CD4-positive, alpha-beta T cell treated with Interleukin-6 for 4 hours (primary cell): ENCODE data around the gene E2F7.
A peak's percentile ranks its signal among the peaks of the same experiment; 100 is the strongest.

ENCODE experiments used
- DNase-seq: peaks from one replicate; pipeline ENCODE4 v3.0.0-alpha.2; 2020; ENCODE audit warnings: mixed read lengths

E2F7 gene

DNA sequence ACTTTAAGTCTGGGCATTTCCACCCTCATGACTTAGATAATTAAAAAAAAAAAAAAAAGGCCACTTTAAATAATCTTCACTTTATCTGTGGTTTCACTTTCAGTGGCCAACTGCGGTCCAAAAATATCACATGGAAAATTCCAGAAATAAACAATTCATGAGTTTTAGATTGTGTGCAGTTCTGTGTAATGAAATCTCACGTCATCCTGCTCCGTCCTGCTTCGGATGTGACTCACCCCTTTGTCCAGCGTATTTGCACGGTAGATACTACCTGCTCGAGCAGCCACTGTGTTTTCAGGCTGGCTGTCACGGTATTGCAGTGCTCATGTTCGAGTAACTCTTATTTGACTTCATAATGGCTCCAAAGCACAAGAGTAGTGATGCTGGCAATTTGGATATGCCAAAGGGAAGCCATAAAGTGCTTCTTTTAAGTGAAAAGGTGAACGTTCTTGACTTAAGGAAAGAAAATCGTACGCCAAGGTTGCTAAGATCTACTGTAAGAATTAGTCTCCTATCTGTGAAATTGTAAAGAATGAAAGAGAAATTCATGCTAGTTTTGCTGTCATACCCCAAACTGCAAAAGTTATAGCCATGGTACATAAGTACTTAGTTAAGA is 2.4 kb downstream of the E2F7 start:
- no peak for DNase-seq

DNA sequence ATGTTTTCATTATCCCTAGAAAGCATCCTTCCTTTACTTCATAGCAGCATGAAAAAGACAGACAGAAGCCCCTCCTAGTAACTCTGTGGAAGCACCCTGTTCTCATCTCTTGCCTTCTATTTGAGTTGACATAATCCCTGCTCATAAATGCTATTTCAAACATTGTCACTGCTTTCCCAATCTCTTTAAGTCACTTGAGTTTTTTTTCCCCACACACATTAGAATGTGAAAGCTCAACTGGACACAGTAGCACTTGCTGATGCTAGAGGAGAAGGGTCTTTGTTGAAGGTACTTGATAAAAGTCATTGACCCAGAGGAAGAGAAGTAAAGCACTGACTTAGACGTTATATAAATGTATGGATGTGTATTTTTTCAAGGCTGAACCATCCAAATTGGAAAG is 3.0 kb downstream of the E2F7 start:
- DNase-seq: no peak

GRCh38 chr12:77060883-77061240 is 4.5 kb downstream of the E2F7 start:
- no peak for DNase-seq

- no peak for DNase-seq
Observed at GRCh38 chr12:77060136-77060882, 5.1 kb downstream of the E2F7 start.

DNA sequence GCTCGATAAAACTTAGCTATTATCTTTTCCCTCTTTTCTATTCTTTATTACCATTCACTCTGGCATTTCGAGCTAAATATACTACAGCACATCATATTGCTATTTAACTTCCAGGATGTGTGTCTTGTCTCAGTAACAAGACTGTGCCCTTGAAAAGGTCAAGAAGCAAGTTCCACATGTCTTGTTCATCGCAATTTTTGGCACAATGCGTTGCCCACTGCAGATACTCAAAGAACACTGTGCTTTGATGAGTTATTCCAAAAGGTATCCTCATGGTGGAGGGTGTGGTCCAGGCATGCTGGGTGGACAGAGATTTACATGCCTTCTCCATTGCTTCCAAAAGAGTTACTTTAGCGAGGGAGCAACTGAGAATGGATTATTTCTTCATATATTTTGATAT is 6.6 kb downstream of the E2F7 start:
- no peak for DNase-seq

- no peak for DNase-seq
Observed at GRCh38 chr12:77054851-77055250, 10.5 kb downstream of the E2F7 start.

DNA sequence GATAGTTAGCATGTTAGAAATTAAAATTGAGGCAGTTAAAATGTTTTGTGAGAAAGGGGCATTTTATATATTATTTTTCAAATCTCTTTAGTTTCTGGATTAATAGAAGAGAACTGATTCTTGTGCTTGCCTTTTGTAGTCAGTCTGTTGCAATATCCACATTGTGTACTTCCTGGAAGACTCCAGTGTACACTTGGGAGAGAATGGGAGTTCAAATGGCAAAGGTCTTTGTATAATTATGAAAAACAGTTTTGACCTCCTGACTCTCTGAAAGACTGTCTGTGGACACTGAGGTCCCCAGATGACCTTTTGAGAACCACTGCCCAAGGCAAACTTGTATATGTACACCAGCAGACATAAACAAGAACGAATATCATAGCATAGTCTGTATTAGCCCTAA is 12.1 kb downstream of the E2F7 start:
- DNase-seq: no peak

- DNase-seq: peak; percentile 5
Observed at GRCh38 chr12:77049767-77050353, 15.5 kb downstream of the E2F7 start.

DNA sequence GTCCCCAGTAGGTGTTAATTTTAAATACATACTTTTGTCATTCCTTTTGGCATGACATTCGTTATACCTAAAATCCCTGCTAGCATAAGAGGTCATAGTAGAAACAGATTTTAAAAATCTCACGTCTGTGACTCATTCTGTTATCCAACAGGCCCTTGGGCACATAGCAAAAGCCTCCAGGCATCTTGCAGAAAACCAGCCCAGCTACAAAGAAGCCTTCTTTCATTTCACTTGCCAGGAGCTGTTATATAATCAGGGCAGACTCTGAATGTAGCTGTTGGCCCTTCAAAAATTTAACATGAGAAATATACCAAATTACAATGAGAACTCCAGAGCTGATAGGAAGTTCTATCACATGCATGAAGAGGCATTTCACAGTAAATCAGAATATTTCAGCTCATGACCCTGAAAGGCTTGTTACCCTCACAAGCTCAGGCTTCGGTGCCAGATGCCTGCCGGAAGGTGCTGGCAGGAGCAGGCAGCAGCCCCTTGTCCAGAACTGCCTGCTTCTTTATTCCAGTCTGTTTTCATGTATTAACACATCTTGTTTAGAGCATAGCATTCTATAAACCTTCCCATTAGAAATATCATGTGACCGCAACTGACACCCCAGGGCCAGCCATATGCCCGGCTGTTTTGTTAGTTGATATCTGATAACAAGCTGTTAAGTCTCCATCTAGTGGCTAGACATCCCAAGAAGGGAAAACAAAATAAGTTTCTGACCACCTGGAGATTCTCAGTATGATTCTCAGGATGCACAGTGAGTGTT is 17.8 kb downstream of the E2F7 start:
- DNase-seq: no peak

DNA sequence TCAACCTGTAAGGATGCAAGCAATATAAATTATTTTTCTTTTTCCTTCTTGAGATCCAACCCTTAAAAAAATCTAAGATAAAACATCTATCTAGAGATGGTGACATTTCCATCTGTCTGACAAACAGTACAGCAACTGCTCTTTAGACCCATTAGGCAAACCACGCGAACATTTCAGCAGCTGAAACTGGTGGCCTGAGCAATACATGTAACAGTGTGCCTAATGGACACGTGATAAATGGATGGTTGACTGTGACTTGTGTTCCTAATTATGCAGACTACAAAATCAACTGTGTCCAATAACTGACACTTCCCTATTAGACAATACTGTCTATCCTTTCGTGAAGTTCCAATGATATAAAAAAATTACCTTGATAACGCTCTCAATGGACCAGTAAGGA is 18.9 kb downstream of the E2F7 start:
- DNase-seq: no peak

GRCh38 chr12:77045183-77045582 is 20.2 kb downstream of the E2F7 start:
- DNase-seq: no peak

GRCh38 chr12:77044721-77045120 is 20.6 kb downstream of the E2F7 start:
- no peak for DNase-seq

DNA sequence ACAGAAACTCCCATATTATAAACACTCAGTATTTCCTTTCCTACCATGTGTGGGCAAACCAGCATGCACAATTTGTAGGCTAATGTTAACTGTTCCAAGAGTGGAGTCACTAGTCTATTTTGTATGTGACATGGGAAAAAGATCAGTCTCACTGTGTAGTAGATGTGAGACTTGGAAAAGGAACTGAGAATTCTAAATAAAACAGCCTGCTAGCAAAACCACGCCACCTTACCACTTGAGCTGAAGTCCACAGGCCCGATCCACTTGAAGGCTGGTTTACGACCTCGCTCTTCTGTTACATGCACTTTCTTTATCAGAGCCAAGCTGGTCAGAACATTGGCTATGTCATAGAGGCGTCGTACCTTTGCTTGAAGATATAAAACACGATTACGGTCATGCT is 22.5 kb downstream of the E2F7 start:
- DNase-seq: no peak

- no peak for DNase-seq
Observed at GRCh38 chr12:77040231-77040630, 25.1 kb downstream of the E2F7 start.

- DNase-seq: no peak
Observed at GRCh38 chr12:77035226-77035625, 30.1 kb downstream of the E2F7 start.

DNA sequence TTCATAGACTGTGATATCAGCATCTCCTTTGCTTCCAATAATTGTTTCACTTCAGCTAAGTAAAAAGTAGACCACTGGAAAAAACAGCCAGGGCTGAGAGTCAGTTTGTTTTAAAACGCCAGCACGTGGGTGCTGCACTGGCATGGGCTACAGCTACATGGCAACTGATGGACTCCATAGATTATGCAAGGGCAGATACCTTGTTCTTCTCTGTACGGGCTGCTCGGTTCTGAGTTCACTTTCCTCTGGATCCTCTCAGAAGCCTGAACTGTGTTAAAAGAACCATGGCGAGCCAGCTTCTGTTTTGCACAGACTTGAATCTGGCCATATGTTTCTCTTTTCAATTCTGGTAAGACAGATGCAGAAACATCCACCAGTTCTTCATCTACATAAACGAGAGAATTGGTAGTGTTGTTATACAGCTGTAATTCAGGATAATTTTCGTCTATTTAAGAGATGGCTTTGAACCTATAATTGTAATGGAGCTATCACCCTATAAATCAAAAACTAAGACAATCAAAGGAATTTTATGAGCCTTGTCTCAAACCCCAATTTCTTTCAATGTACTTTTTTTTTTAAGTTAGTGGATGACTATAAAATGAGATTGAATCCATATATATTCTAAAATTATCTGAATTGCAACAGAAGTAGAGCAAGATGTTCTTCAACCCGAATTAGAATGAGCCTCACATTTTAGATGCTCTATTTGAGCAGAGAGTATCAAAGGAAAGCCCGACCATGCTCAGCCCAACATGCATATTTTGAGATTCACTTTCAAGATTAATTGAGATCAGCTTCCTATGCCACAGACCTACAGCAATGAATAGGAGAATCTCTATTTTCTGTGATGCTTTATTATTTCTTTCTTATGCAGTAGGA is 31.5 kb downstream of the E2F7 start:
- DNase-seq: no peak

GRCh38 chr12:77032406-77032805 is 33.0 kb downstream of the E2F7 start:
- no peak for DNase-seq

DNA sequence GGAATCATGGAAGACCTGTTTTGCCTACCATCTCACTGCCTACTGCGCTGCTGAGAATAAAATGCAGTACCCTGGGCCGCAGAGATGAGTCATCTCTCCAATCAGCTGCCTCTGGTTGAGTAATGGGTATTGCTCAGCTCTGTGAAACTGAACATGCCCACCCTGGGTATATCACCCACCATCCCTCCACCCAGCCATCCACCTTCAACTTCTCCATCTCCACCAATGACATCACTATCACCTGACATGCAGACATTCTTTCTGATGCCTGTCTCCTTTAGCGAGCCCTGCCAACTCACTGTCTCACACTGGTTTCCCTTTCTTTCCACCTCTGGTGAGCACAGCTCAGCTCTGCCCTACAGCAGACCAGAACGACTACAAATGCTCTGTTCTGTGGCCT is 33.6 kb downstream of the E2F7 start:
- DNase-seq: no peak

GRCh38 chr12:77025782-77026314 is 39.5 kb downstream of the E2F7 start:
- no peak for DNase-seq

DNA sequence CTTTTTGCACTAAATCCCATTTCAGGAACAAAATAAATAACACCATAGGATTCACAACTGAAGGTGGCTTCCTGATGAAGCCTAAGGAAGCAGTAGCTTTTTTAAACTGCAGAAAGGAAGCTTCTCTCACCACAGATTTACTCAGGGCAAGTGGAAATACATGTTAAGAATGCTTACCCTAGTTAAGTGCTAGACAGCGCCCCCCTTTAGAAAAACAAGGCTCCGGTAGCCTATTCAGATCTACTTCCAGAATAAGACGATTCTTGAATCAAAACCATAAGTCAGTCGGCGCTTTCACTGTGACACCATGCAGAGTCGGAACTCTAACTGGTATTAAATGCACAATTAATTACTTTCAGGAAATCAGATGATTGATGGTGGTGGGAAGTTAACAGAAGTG is 41.9 kb downstream of the E2F7 start:
- no peak for DNase-seq

- no peak for DNase-seq
Observed at GRCh38 chr12:77019920-77020319, 45.4 kb downstream of the E2F7 start.

DNA sequence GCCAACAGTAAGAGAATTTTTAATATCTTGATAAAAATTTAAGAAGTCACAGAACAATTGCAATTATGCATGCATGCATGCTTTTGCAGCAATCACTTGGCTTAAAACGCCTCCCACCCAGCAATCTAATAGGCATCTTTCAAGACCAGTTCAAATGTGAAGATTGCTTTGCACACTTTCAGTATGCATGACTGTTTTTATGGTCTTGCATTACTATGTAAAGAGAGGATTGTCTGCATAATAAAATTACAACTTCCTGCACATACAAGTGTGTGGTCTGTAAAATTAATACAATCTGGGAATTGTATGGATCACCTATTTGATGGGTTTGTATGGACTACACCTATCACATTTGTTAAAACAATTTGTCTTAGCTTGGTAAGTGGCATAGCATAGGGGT is 48.8 kb downstream of the E2F7 start:
- DNase-seq: no peak

DNA sequence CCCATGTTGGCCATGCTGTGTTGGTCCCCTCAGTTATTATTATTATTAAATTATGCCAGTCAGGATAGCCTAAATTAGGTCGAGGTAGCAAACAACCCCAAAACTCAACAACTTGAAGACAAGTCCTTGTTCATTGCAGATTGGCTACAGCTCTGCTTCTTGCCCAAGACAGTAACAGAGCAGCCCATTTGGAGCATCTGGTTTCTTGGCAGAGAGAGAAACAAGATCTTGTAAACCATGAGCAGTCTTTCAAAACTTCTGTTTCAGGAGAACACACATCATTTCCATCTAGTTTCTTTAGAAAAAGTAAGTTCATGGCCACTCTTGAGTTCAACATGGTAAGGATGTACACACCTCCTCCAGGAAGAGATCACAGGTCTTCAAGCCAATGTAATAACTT is 52.3 kb downstream of the E2F7 start:
- DNase-seq: no peak
